Activated CD8-positive, alpha-beta T cell treated with anti-CD3 and anti-CD28 coated beads, Interleukin-2, amount 10 ng/mL, durations not matched to agents 7 days and 5 days (primary cell): ENCODE measurements around the gene SLC35A4. TPM values are rescaled to one million over a fixed set of nuclear protein-coding genes. Genes with fewer than 3 reads are reported as not detected.

Experiments used
- ATAC-seq: fragments of 150-1000 bp; cut with Tn5 transposase; one replicate; pipeline ENCODE4 v1.10.0; 2021; ENCODE audit warnings: moderate library complexity
- CTCF ChIA-PET: fragments of 350-600 bp; sonication (Branson Sonifier 250); formaldehyde crosslinking; loops from one replicate; lab custom pipeline; 2021; ENCODE audit warnings: antibody characterized with exemption; lab: Charles Lee
- POLR2A ChIA-PET: fragments of 350-600 bp; sonication (Branson Sonifier 250); formaldehyde crosslinking; loops from one replicate; lab custom pipeline; 2021; ENCODE audit warnings: antibody characterized with exemption; lab: Charles Lee
- DNase-seq: peaks from one replicate; pipeline ENCODE4 v3.0.0-alpha.2; 2020
- H3K27ac Mint-ChIP-seq: one replicate; pipeline ENCODE4 v1.8.0; 2021; ENCODE audit warnings: mild to moderate bottlenecking, mixed read lengths
- H3K27me3 Mint-ChIP-seq: one replicate; pipeline ENCODE4 v1.8.0; 2021; ENCODE audit warnings: low read depth, mixed read lengths
- H3K36me3 Mint-ChIP-seq: one replicate; pipeline ENCODE4 v1.8.0; 2021; ENCODE audit warnings: low read depth, mixed read lengths
- H3K4me1 Mint-ChIP-seq: one replicate; pipeline ENCODE4 v1.8.0; 2021; ENCODE audit warnings: low read depth, mixed read lengths
- H3K4me3 Mint-ChIP-seq: one replicate; pipeline ENCODE4 v1.8.0; 2021; ENCODE audit warnings: mild to moderate bottlenecking, mixed read lengths
- H3K9me3 Mint-ChIP-seq: one replicate; pipeline ENCODE4 v1.8.0; 2022; ENCODE audit warnings: mixed read lengths; ENCODE audit not compliant: insufficient read depth
- total RNA-seq, 2 experiments: library from RNA; stranded (reverse); gene quantifications; one replicate each; pipeline ENCODE4 v1.2.3, GENCODE V29; 2021

Gene SLC35A4
- total RNA-seq, 2 experiments from 2014 or later: 88.9 to 98.2 TPM

GRCh38 chr5:140549237-140550144 is 15.1 kb upstream of the SLC35A4 start:
- H3K36me3 Mint-ChIP-seq: peaks cover 52% of the 10 kb centered on the region
- CTCF ChIA-PET: interaction anchor here (1.0 to 2.9 kb wide), 3 partner anchors 83 to 161 kb away, joined by 3 to 20 read pairs (median 6); partner anchors contain the start of gene CD14

GRCh38 chr5:140550147-140551079 is 14.2 kb upstream of the SLC35A4 start:
- Mint-ChIP-seq H3K4me3 (no peak overlapping the region), H3K27me3 (no peaks in the 10 kb centered on the region), H3K36me3 (peaks cover 53% of the 10 kb centered on the region), H3K4me1 (peaks cover 69% of the 10 kb centered on the region), H3K27ac (peak overlapping the region; percentile 69), H3K9me3 (no peaks in the 10 kb centered on the region)
- no peak for DNase-seq
- POLR2A ChIA-PET: interaction anchor here (0.8 to 4.2 kb wide), 2 partner anchors 11 to 97 kb away, joined by 3 to 22 read pairs; partner anchors contain the start of genes IK and NDUFA2
- ATAC-seq: no peak
- CTCF ChIA-PET: interaction anchor here (1.4 kb wide), 1 partner anchor 85 kb away, joined by 4 read pairs; no protein-coding TSS in a partner anchor

More at GRCh38 chr5:140549237-140550144, 15.1 kb upstream of the SLC35A4 start:
- DNase-seq (no peak), ATAC-seq (no peak)
- Mint-ChIP-seq H3K9me3 (no peaks in the 10 kb centered on the region), H3K4me3 (peak overlapping the region; percentile 24), H3K27ac (peak overlapping the region; percentile 95), H3K27me3 (no peaks in the 10 kb centered on the region), H3K4me1 (peaks cover 60% of the 10 kb centered on the region)
- POLR2A ChIA-PET: interaction anchor here (3.2 to 4.2 kb wide), 2 partner anchors 8 to 98 kb away, joined by 22 to 39 read pairs; partner anchors contain the start of genes IK, NDUFA2 and SRA1

GRCh38 chr5:140551872-140552271 is 12.8 kb upstream of the SLC35A4 start:
- Mint-ChIP-seq H3K4me1 (peaks cover 80% of the 10 kb centered on the region), H3K27me3 (no peaks in the 10 kb centered on the region), H3K9me3 (no peaks in the 10 kb centered on the region), H3K36me3 (peaks cover 64% of the 10 kb centered on the region), H3K4me3 (no peak overlapping the region), H3K27ac (no peak overlapping the region)
- DNase-seq (no peak), ATAC-seq (no peak)
- ChIA-PET POLR2A (no interaction called here), CTCF (interaction anchor here (1.4 to 1.5 kb wide), 2 partner anchors 10 to 83 kb away, joined by 4 to 5 read pairs; no protein-coding TSS in a partner anchor)

- CTCF ChIA-PET: interaction anchor here (1.1 to 1.8 kb wide), 2 partner anchors 85 to 152 kb away, joined by 4 to 5 read pairs; partner anchors contain the start of genes ANKHD1 and TMCO6
- Mint-ChIP-seq H3K36me3 (peaks cover 60% of the 10 kb centered on the region), H3K4me1 (peaks cover 72% of the 10 kb centered on the region), H3K4me3 (no peak overlapping the region), H3K27ac (peak overlapping the region; percentile 68), H3K27me3 (no peaks in the 10 kb centered on the region), H3K9me3 (no peaks in the 10 kb centered on the region)
- DNase-seq (no peak), ATAC-seq (no peak)
- POLR2A ChIA-PET: interaction anchor here (1.2 kb wide), 1 partner anchor 94 kb away, joined by 4 read pairs; the partner anchor contains the start of genes IK and NDUFA2
Observed at GRCh38 chr5:140553657-140554056, 11.0 kb upstream of the SLC35A4 start.

- Mint-ChIP-seq H3K36me3 (peaks cover 53% of the 10 kb centered on the region), H3K27me3 (no peaks in the 10 kb centered on the region), H3K4me1 (peaks cover 64% of the 10 kb centered on the region), H3K4me3 (no peak overlapping the region), H3K9me3 (no peaks in the 10 kb centered on the region), H3K27ac (peak overlapping the region; percentile 65)
- ChIA-PET POLR2A (interaction anchor here (0.7 kb wide), 1 partner anchor 187 kb away, joined by 3 read pairs; no protein-coding TSS in a partner anchor), CTCF (interaction anchor here (0.9 to 1.8 kb wide), 3 partner anchors 84 to 181 kb away, joined by 3 to 5 read pairs (median 4); partner anchors contain the start of genes ANKHD1 and TMCO6)
- no peak for ATAC-seq
- DNase-seq: no peak
Observed at GRCh38 chr5:140554454-140554853, 10.2 kb upstream of the SLC35A4 start.

GRCh38 chr5:140555747-140556312 is 8.8 kb upstream of the SLC35A4 start:
- peaks cover 53% of the 10 kb centered on the region for H3K4me1 Mint-ChIP-seq
- ChIA-PET CTCF (interaction anchor here (0.6 to 2.7 kb wide), 2 partner anchors 8 to 86 kb away, joined by 3 to 15 read pairs; partner anchors contain the start of gene EIF4EBP3), POLR2A (interaction anchor here (0.6 kb wide), 1 partner anchor 21 kb away, joined by 4 read pairs; no protein-coding TSS in a partner anchor)
- H3K4me3 Mint-ChIP-seq: peak overlapping the region; percentile 77
- no peaks in the 10 kb centered on the region for H3K27me3 Mint-ChIP-seq
- H3K9me3 Mint-ChIP-seq: no peaks in the 10 kb centered on the region
- peaks cover 41% of the 10 kb centered on the region for H3K36me3 Mint-ChIP-seq
- DNase-seq (no peak), ATAC-seq (no peak)
- H3K27ac Mint-ChIP-seq: peak overlapping the region; percentile 82

- peak overlapping the region; percentile 77 for H3K4me3 Mint-ChIP-seq
- no peaks in the 10 kb centered on the region for H3K27me3 Mint-ChIP-seq
- no peaks in the 10 kb centered on the region for H3K9me3 Mint-ChIP-seq
- H3K4me1 Mint-ChIP-seq: peaks cover 49% of the 10 kb centered on the region
- peaks cover 39% of the 10 kb centered on the region for H3K36me3 Mint-ChIP-seq
- ATAC-seq (peak; percentile 21), DNase-seq (no peak)
- ChIA-PET POLR2A (interaction anchor here (0.6 to 1.9 kb wide), 3 partner anchors 8 to 83 kb away, joined by 3 to 39 read pairs (median 4); partner anchors contain the start of genes EIF4EBP3 and TMCO6), CTCF (interaction anchor here (0.6 to 2.7 kb wide), 2 partner anchors 9 to 86 kb away, joined by 3 to 15 read pairs; partner anchors contain the start of gene EIF4EBP3)
- H3K27ac Mint-ChIP-seq: peak overlapping the region; percentile 82
Observed at GRCh38 chr5:140556438-140556837, 8.2 kb upstream of the SLC35A4 start.

- no peaks in the 10 kb centered on the region for H3K27me3 Mint-ChIP-seq
- ATAC-seq (peak; percentile 96), DNase-seq (peak; percentile 90)
- H3K4me1 Mint-ChIP-seq: peaks cover 46% of the 10 kb centered on the region
- H3K27ac Mint-ChIP-seq: peak within 1 kb of the TSS; percentile 82
- peak within 1 kb of the TSS; percentile 77 for H3K4me3 Mint-ChIP-seq
- CTCF ChIA-PET: interaction anchor here (0.9 to 2.7 kb wide), 2 partner anchors 10 to 91 kb away, joined by 3 to 15 read pairs; partner anchors contain the start of genes EIF4EBP3 and IK
- H3K36me3 Mint-ChIP-seq: peaks cover 38% of the 10 kb centered on the region
- no peaks in the 10 kb centered on the region for H3K9me3 Mint-ChIP-seq
- POLR2A ChIA-PET: interaction anchor here (0.6 to 1.9 kb wide), 13 partner anchors 9 to 156 kb away, joined by 3 to 39 read pairs (median 4); partner anchors contain the start of genes EIF4EBP3, HARS1, HARS2 and IK
Observed at GRCh38 chr5:140557136-140557805, 7.4 kb upstream of the SLC35A4 start, which contains the start of gene SRA1. SRA1 (minus strand) TSS chr5:140557473; CDS start chr5:140557452, 21 bp downstream.

GRCh38 chr5:140557965-140558364 is 6.7 kb upstream of the SLC35A4 start:
- ChIA-PET CTCF (interaction anchor here (2.7 kb wide), 1 partner anchor 11 kb away, joined by 15 read pairs; the partner anchor contains the start of gene EIF4EBP3), POLR2A (interaction anchor here (0.6 to 1.9 kb wide), 11 partner anchors 8 to 157 kb away, joined by 3 to 39 read pairs (median 4); partner anchors contain the start of genes EIF4EBP3, HARS1, HARS2 and IK)
- H3K27me3 Mint-ChIP-seq: no peaks in the 10 kb centered on the region
- peaks cover 33% of the 10 kb centered on the region for H3K36me3 Mint-ChIP-seq
- no peak for DNase-seq
- H3K4me3 Mint-ChIP-seq: peak overlapping the region; percentile 77
- H3K27ac Mint-ChIP-seq: peak overlapping the region; percentile 82
- peaks cover 46% of the 10 kb centered on the region for H3K4me1 Mint-ChIP-seq
- H3K9me3 Mint-ChIP-seq: no peaks in the 10 kb centered on the region
- ATAC-seq: no peak
